Measurements from ENCODE around the gene PRXL2A. TPM values are rescaled to one million over a fixed set of nuclear protein-coding genes. Genes with fewer than 3 reads are reported as not detected.

Gene PRXL2A
- total and polyA plus RNA-seq, 5 donors from 2014 or later, result 0.76 to 8.3 (median 2.6) TPM

DNA sequence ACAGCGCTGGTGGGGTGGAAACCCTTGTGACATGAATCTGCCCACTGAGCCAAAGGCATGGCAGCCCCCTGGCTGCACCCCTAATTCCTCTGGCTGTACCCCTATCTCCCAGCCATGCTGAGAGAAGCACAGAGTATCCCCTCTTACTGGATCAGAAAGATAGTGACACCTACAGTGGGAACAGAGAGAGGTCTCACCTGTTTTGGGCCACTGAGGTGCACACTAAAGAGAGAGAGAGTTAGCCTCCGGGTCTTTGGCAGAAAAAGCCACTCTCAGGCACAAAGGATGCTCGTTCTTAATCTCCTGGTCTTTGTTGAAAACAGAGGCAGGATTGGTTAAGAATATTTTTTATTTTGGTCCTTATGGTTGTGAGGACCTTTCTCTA lies 57.1 kb downstream of the PRXL2A start:
- Mint-ChIP-seq H3K36me3 (peaks cover 32% of the 10 kb centered on the region), H3K4me1 (peaks cover 21 to 99% (median 73%) of the 10 kb centered on the region in 4 donors), H3K4me3 (peak overlapping the region; percentile 79 to 100 (median 90)), H3K27ac (peak overlapping the region; percentile 89 to 99 (median 91)), H3K27me3 (no peaks in the 10 kb centered on the region), H3K9me3 (no peaks in the 10 kb centered on the region)
- H3K36me3 ChIP-seq (ENCODE audit: control insufficient read depth, insufficient read depth, low read length), result peaks cover 20% of the 10 kb centered on the region
- H3K27me3 ChIP-seq (ENCODE audit: control insufficient read depth, insufficient read depth, low read length), result no peaks in the 10 kb centered on the region
- DNase-seq (no peak), ATAC-seq (ENCODE audit: low read depth in 2 of 2) (no peak)
- H3K4me3 ChIP-seq (ENCODE audit: low read depth, low read length), result peak overlapping the region; percentile 93
- peak overlapping the region; percentile 85 for H3K27ac ChIP-seq (ENCODE audit: insufficient read depth, low read length, poor library complexity, severe bottlenecking)
- H3K9me3 ChIP-seq (ENCODE audit: control insufficient read depth in 2 of 2, low read length in 2 of 2), result no peaks in the 10 kb centered on the region
- H3K4me1 ChIP-seq (ENCODE audit: control insufficient read depth, insufficient read depth, low read length, poor library complexity, severe bottlenecking), result peaks cover 100% of the 10 kb centered on the region

DNA sequence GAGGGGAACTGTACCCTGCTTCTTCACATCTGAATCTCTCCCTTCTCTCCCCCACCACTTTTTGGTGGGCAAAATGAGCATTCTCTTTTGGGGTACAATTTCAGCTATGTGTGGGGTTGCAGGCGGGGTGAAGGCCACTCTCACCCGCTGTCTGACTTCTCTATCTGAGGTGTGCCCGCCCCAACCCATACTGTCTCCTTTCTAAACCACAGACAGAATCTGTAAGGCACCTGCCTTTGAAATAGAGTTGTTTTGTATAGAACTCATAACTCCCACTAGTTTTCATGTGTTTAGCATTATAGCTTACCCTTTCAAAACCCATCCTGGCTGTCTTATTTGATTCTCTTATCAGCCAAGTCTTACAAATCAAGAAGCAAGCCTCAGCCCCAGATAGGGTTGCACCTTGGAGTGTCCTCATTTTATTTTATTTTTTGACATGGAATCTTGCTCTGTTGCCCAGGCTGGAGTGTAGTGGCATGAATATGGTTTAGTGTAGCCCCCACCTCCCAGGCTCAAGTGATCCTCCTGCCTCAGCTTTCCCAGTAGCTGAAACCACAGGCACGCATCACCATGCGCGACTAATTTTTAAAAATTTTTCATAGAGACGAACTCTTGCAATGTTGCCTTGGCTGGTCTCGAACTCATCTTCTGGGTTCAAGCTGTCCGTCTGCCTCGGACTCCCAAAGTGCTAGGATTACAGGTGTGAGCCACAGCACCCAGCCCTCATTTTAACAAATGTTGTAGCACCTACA lies 57.7 kb downstream of the PRXL2A start:
- peaks cover 19 to 99% (median 70%) of the 10 kb centered on the region in 4 donors for H3K4me1 Mint-ChIP-seq
- peaks cover 20% of the 10 kb centered on the region for H3K36me3 ChIP-seq (ENCODE audit: control insufficient read depth, insufficient read depth, low read length)
- ATAC-seq (ENCODE audit: low read depth in 2 of 2) (peak; percentile 80 to 82), DNase-seq (peak; percentile 42 to 85 (median 73))
- no peaks in the 10 kb centered on the region for H3K27me3 Mint-ChIP-seq
- H3K27me3 ChIP-seq (ENCODE audit: control insufficient read depth, insufficient read depth, low read length), result no peaks in the 10 kb centered on the region
- peak overlapping the region; percentile 85 for H3K27ac ChIP-seq (ENCODE audit: insufficient read depth, low read length, poor library complexity, severe bottlenecking)
- peaks cover 100% of the 10 kb centered on the region for H3K4me1 ChIP-seq (ENCODE audit: control insufficient read depth, insufficient read depth, low read length, poor library complexity, severe bottlenecking)
- no peaks in the 10 kb centered on the region for H3K9me3 Mint-ChIP-seq
- peak overlapping the region; percentile 79 to 100 (median 90) for H3K4me3 Mint-ChIP-seq
- peaks cover 32% of the 10 kb centered on the region for H3K36me3 Mint-ChIP-seq
- H3K9me3 ChIP-seq (ENCODE audit: control insufficient read depth in 2 of 2, low read length in 2 of 2), result no peaks in the 10 kb centered on the region
- peak overlapping the region; percentile 93 for H3K4me3 ChIP-seq (ENCODE audit: low read depth, low read length)
- H3K27ac Mint-ChIP-seq, result peak overlapping the region; percentile 89 to 99 (median 91)

DNA sequence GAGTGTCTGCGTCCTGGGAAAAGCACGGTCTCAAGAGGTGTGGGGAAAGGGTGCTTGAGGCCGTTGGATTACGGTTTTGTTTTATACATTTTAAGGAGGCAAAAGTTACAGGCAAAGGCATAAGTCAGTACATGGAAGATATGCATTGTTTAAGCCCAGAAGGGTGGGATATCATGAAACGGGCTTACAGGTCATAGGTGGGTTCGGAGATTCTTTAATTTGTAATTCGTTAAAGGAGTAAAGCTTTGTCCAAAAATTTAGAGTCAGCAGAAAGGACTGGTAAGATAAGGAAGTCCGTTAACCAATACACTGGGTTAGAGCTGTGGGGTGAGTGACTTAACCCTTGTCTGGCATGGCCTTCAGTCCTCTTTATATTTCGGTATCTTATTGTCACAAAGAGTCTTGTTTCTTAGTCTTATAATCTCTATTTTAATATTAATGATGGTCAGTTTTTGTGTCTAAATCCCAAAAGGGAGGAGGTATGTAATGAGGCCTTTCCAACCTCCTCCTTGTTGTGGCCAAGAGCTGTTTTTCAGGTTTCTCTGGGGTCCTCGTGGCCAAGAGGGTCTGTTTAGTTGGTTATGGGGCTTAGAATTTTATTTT lies 58.5 kb downstream of the PRXL2A start:
- H3K4me1 ChIP-seq (ENCODE audit: control insufficient read depth, insufficient read depth, low read length, poor library complexity, severe bottlenecking), result peaks cover 100% of the 10 kb centered on the region
- no peaks in the 10 kb centered on the region for H3K27me3 ChIP-seq (ENCODE audit: control insufficient read depth, insufficient read depth, low read length)
- peaks cover 22% of the 10 kb centered on the region for H3K36me3 ChIP-seq (ENCODE audit: control insufficient read depth, insufficient read depth, low read length)
- Mint-ChIP-seq H3K27me3 (no peaks in the 10 kb centered on the region), H3K36me3 (peaks cover 34% of the 10 kb centered on the region), H3K4me1 (peaks cover 20 to 99% (median 70%) of the 10 kb centered on the region in 4 donors), H3K9me3 (no peaks in the 10 kb centered on the region), H3K4me3 (peak overlapping the region; percentile 79 to 100 (median 90)), H3K27ac (peak overlapping the region; percentile 89 to 99 (median 91))
- peak overlapping the region; percentile 85 for H3K27ac ChIP-seq (ENCODE audit: insufficient read depth, low read length, poor library complexity, severe bottlenecking)
- no peaks in the 10 kb centered on the region for H3K9me3 ChIP-seq (ENCODE audit: control insufficient read depth in 2 of 2, low read length in 2 of 2)
- no peak for DNase-seq
- ATAC-seq (ENCODE audit: low read depth in 2 of 2), result no peak
- peak overlapping the region; percentile 93 for H3K4me3 ChIP-seq (ENCODE audit: low read depth, low read length)

DNA sequence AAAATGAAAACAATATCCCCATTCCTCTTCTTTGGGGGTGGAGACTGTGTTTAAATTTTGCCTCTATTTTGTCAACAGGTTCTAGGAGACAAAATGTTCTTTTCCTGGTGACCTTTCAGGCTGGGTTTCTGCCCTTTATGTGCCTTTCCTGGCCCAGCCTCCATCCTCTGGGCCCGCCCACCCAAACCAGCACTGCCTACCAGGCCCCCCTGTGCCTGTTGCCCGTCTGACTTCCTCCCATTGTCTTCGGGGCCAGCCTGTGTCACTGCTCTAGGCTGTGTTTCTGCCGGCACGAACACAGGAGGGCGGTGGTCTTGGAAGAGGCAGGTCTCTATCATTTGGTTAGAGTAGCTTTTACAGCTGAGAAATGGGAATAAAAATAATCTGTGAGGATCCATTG lies 59.7 kb downstream of the PRXL2A start:
- no peaks in the 10 kb centered on the region for H3K27me3 Mint-ChIP-seq
- H3K27ac Mint-ChIP-seq, result peak overlapping the region; percentile 89 to 99 (median 91)
- Histone ChIP-seq H3K27me3 (ENCODE audit: control insufficient read depth, insufficient read depth, low read length) (no peaks in the 10 kb centered on the region), H3K27ac (ENCODE audit: insufficient read depth, low read length, poor library complexity, severe bottlenecking) (peak overlapping the region; percentile 85), H3K36me3 (ENCODE audit: control insufficient read depth, insufficient read depth, low read length) (peaks cover 25% of the 10 kb centered on the region), H3K4me1 (ENCODE audit: control insufficient read depth, insufficient read depth, low read length, poor library complexity, severe bottlenecking) (peaks cover 100% of the 10 kb centered on the region), H3K4me3 (ENCODE audit: low read depth, low read length) (peak overlapping the region; percentile 93), H3K9me3 (ENCODE audit: control insufficient read depth in 2 of 2, low read length in 2 of 2) (no peaks in the 10 kb centered on the region)
- peaks cover 41% of the 10 kb centered on the region for H3K36me3 Mint-ChIP-seq
- H3K9me3 Mint-ChIP-seq, result no peaks in the 10 kb centered on the region
- peak overlapping the region; percentile 79 to 100 (median 90) for H3K4me3 Mint-ChIP-seq
- peaks cover 31 to 99% (median 70%) of the 10 kb centered on the region in 4 donors for H3K4me1 Mint-ChIP-seq
- peak; percentile 51 to 57 for ATAC-seq (ENCODE audit: low read depth in 2 of 2)
- DNase-seq, result peak; percentile 44 to 77 (median 64)

- no peaks in the 10 kb centered on the region for H3K9me3 ChIP-seq (ENCODE audit: control insufficient read depth in 2 of 2, low read length in 2 of 2)
- peak overlapping the region; percentile 85 for H3K27ac ChIP-seq (ENCODE audit: insufficient read depth, low read length, poor library complexity, severe bottlenecking)
- Mint-ChIP-seq H3K27ac (peak overlapping the region; percentile 89 to 99 (median 91)), H3K27me3 (no peaks in the 10 kb centered on the region), H3K4me1 (peaks cover 23 to 99% (median 67%) of the 10 kb centered on the region in 4 donors), H3K9me3 (no peaks in the 10 kb centered on the region), H3K36me3 (peaks cover 34% of the 10 kb centered on the region), H3K4me3 (peak overlapping the region; percentile 79 to 100 (median 90))
- H3K4me3 ChIP-seq (ENCODE audit: low read depth, low read length), result peak overlapping the region; percentile 93
- H3K36me3 ChIP-seq (ENCODE audit: control insufficient read depth, insufficient read depth, low read length), result peaks cover 25% of the 10 kb centered on the region
- ATAC-seq (ENCODE audit: low read depth in 2 of 2), result no peak
- peak in 1 of 3 donors; percentile 61 for DNase-seq
- peaks cover 100% of the 10 kb centered on the region for H3K4me1 ChIP-seq (ENCODE audit: control insufficient read depth, insufficient read depth, low read length, poor library complexity, severe bottlenecking)
- no peaks in the 10 kb centered on the region for H3K27me3 ChIP-seq (ENCODE audit: control insufficient read depth, insufficient read depth, low read length)
These were observed 60.6 kb downstream of the PRXL2A start for GRCh38 chr10:80468806-80469421.

GRCh38 chr10:80470266-80470665 lies 61.9 kb downstream of the PRXL2A start:
- no peaks in the 10 kb centered on the region for H3K27me3 ChIP-seq (ENCODE audit: control insufficient read depth, insufficient read depth, low read length)
- ATAC-seq (ENCODE audit: low read depth in 2 of 2), result no peak
- H3K4me3 Mint-ChIP-seq, result peak overlapping the region in 3 of 4 donors; percentile 77 to 89 (median 79)
- peaks cover 23 to 99% (median 68%) of the 10 kb centered on the region in 4 donors for H3K4me1 Mint-ChIP-seq
- no peaks in the 10 kb centered on the region for H3K9me3 ChIP-seq (ENCODE audit: control insufficient read depth in 2 of 2, low read length in 2 of 2)
- H3K27me3 Mint-ChIP-seq, result no peaks in the 10 kb centered on the region
- DNase-seq, result no peak
- H3K27ac ChIP-seq (ENCODE audit: insufficient read depth, low read length, poor library complexity, severe bottlenecking), result peak overlapping the region; percentile 85
- H3K4me3 ChIP-seq (ENCODE audit: low read depth, low read length), result peak overlapping the region; percentile 52
- H3K4me1 ChIP-seq (ENCODE audit: control insufficient read depth, insufficient read depth, low read length, poor library complexity, severe bottlenecking), result peaks cover 100% of the 10 kb centered on the region
- peak overlapping the region; percentile 85 to 99 (median 89) for H3K27ac Mint-ChIP-seq
- H3K9me3 Mint-ChIP-seq, result no peaks in the 10 kb centered on the region
- H3K36me3 Mint-ChIP-seq, result peaks cover 41% of the 10 kb centered on the region
- peaks cover 29% of the 10 kb centered on the region for H3K36me3 ChIP-seq (ENCODE audit: control insufficient read depth, insufficient read depth, low read length)

GRCh38 chr10:80471001-80471400 lies 62.6 kb downstream of the PRXL2A start:
- Mint-ChIP-seq H3K27me3 (no peaks in the 10 kb centered on the region), H3K27ac (peak overlapping the region; percentile 89 to 99 (median 93)), H3K36me3 (peaks cover 41% of the 10 kb centered on the region), H3K9me3 (no peaks in the 10 kb centered on the region), H3K4me1 (peaks cover 19 to 98% (median 63%) of the 10 kb centered on the region in 4 donors), H3K4me3 (peak overlapping the region; percentile 77 to 89 (median 80))
- Histone ChIP-seq H3K4me3 (ENCODE audit: low read depth, low read length) (peak overlapping the region; percentile 52), H3K4me1 (ENCODE audit: control insufficient read depth, insufficient read depth, low read length, poor library complexity, severe bottlenecking) (peaks cover 100% of the 10 kb centered on the region), H3K27ac (ENCODE audit: insufficient read depth, low read length, poor library complexity, severe bottlenecking) (peak overlapping the region; percentile 85), H3K36me3 (ENCODE audit: control insufficient read depth, insufficient read depth, low read length) (peaks cover 29% of the 10 kb centered on the region), H3K9me3 (ENCODE audit: control insufficient read depth in 2 of 2, low read length in 2 of 2) (no peaks in the 10 kb centered on the region), H3K27me3 (ENCODE audit: control insufficient read depth, insufficient read depth, low read length) (no peaks in the 10 kb centered on the region)
- DNase-seq (no peak), ATAC-seq (ENCODE audit: low read depth in 2 of 2) (no peak)

Measured in CD4-positive, CD25-positive, alpha-beta regulatory T cell (primary cell).